Measurements from ENCODE around the gene CPSF4. TPM values are rescaled to one million over a fixed set of nuclear protein-coding genes. Genes with fewer than 3 reads are reported as not detected.
"Not testable (repeated sequence)": the region's sequence is repeated elsewhere in the genome, so short reads cannot be mapped to it uniquely, and the experiment has no call there.

CPSF4 gene
- total and polyA plus RNA-seq, 2 donors = 19.0 to 51.1 TPM

GRCh38 chr7:99431756-99432540 lies 6.8 kb upstream of the CPSF4 start:
- H3K27me3 ChIP-seq (ENCODE audit: control insufficient read depth in 2 of 2, insufficient read depth in 1 of 2, low read length in 1 of 2); H3K4me1 ChIP-seq (ENCODE audit: control insufficient read depth in 2 of 2, insufficient read depth in 2 of 2, low read length in 2 of 2); DNase-seq (ENCODE audit: low read depth in 6 of 9, low spot score in 9 of 9); H3K27ac ChIP-seq (ENCODE audit: low read depth in 1 of 2, low read length in 1 of 2); H3K4me3 ChIP-seq (ENCODE audit: low read length in 2 of 2); H3K9me3 ChIP-seq (ENCODE audit: control insufficient read depth in 2 of 2, insufficient read depth in 1 of 2, low read length in 1 of 2): not testable (repeated sequence)
- WGBS = 96% methylated on average over 13 of the region's 13 CpGs
- H3K36me3 ChIP-seq (ENCODE audit: control insufficient read depth in 2 of 2, insufficient read depth in 2 of 2, low read length in 1 of 2) = peaks cover 28 to 42% of the 10 kb centered on the region in 2 donors

GRCh38 chr7:99433158-99433557 lies 5.6 kb upstream of the CPSF4 start:
- no peak overlapping the region for H3K4me3 ChIP-seq (ENCODE audit: low read length in 2 of 2)
- no peak overlapping the region for H3K27ac ChIP-seq (ENCODE audit: low read depth in 1 of 2, low read length in 1 of 2)
- no peak for DNase-seq (ENCODE audit: low read depth in 6 of 9, low spot score in 9 of 9)
- peaks cover 6 to 7% of the 10 kb centered on the region in 2 donors for H3K4me1 ChIP-seq (ENCODE audit: control insufficient read depth in 2 of 2, insufficient read depth in 2 of 2, low read length in 2 of 2)
- no peaks in the 10 kb centered on the region for H3K9me3 ChIP-seq (ENCODE audit: control insufficient read depth in 2 of 2, insufficient read depth in 1 of 2, low read length in 1 of 2)
- WGBS = 96% methylated on average over 9 of the region's 9 CpGs
- no peaks in the 10 kb centered on the region for H3K27me3 ChIP-seq (ENCODE audit: control insufficient read depth in 2 of 2, insufficient read depth in 1 of 2, low read length in 1 of 2)
- H3K36me3 ChIP-seq (ENCODE audit: control insufficient read depth in 2 of 2, insufficient read depth in 2 of 2, low read length in 1 of 2) = peaks cover 28 to 42% of the 10 kb centered on the region in 2 donors

GRCh38 chr7:99437946-99438572 lies 684 bp upstream of the CPSF4 start:
- H3K27me3 ChIP-seq (ENCODE audit: control insufficient read depth in 2 of 2, insufficient read depth in 1 of 2, low read length in 1 of 2) = no peaks in the 10 kb centered on the region
- peaks cover 14 to 18% of the 10 kb centered on the region in 2 donors for H3K4me1 ChIP-seq (ENCODE audit: control insufficient read depth in 2 of 2, insufficient read depth in 2 of 2, low read length in 2 of 2)
- H3K27ac ChIP-seq (ENCODE audit: low read depth in 1 of 2, low read length in 1 of 2) = peak overlapping the region in 1 of 2 donors; percentile 61
- H3K36me3 ChIP-seq (ENCODE audit: control insufficient read depth in 2 of 2, insufficient read depth in 2 of 2, low read length in 1 of 2) = peaks cover 8 to 11% of the 10 kb centered on the region in 2 donors
- WGBS = 25% methylated on average over 20 of the region's 20 CpGs
- H3K4me3 ChIP-seq (ENCODE audit: low read length in 2 of 2) = peak overlapping the region; percentile 64 to 85
- no peaks in the 10 kb centered on the region for H3K9me3 ChIP-seq (ENCODE audit: control insufficient read depth in 2 of 2, insufficient read depth in 1 of 2, low read length in 1 of 2)
- no peak for DNase-seq (ENCODE audit: low read depth in 6 of 9, low spot score in 9 of 9)

- 89% methylated on average over 9 of the region's 9 CpGs for whole genome bisulfite sequencing
- Histone ChIP-seq H3K27ac (ENCODE audit: low read depth in 1 of 2, low read length in 1 of 2) (no peak overlapping the region), H3K36me3 (ENCODE audit: control insufficient read depth in 2 of 2, insufficient read depth in 2 of 2, low read length in 1 of 2) (peaks cover 9 to 11% of the 10 kb centered on the region in 2 donors), H3K27me3 (ENCODE audit: control insufficient read depth in 2 of 2, insufficient read depth in 1 of 2, low read length in 1 of 2) (no peaks in the 10 kb centered on the region), H3K9me3 (ENCODE audit: control insufficient read depth in 2 of 2, insufficient read depth in 1 of 2, low read length in 1 of 2) (no peaks in the 10 kb centered on the region), H3K4me3 (ENCODE audit: low read length in 2 of 2) (no peak overlapping the region), H3K4me1 (ENCODE audit: control insufficient read depth in 2 of 2, insufficient read depth in 2 of 2, low read length in 2 of 2) (peaks cover 14 to 18% of the 10 kb centered on the region in 2 donors)
- no peak for DNase-seq (ENCODE audit: low read depth in 6 of 9, low spot score in 9 of 9)
These were observed 1.5 kb downstream of the CPSF4 start for GRCh38 chr7:99440195-99440594.

GRCh38 chr7:99446096-99446495 lies 7.4 kb downstream of the CPSF4 start:
- Histone ChIP-seq H3K27ac (ENCODE audit: low read depth in 1 of 2, low read length in 1 of 2) (peak overlapping the region in 1 of 2 donors; percentile 42), H3K9me3 (ENCODE audit: control insufficient read depth in 2 of 2, insufficient read depth in 1 of 2, low read length in 1 of 2) (no peaks in the 10 kb centered on the region), H3K36me3 (ENCODE audit: control insufficient read depth in 2 of 2, insufficient read depth in 2 of 2, low read length in 1 of 2) (peaks cover 49 to 53% of the 10 kb centered on the region in 2 donors), H3K4me1 (ENCODE audit: control insufficient read depth in 2 of 2, insufficient read depth in 2 of 2, low read length in 2 of 2) (no peaks in the 10 kb centered on the region), H3K27me3 (ENCODE audit: control insufficient read depth in 2 of 2, insufficient read depth in 1 of 2, low read length in 1 of 2) (no peaks in the 10 kb centered on the region), H3K4me3 (ENCODE audit: low read length in 2 of 2) (no peak overlapping the region)
- WGBS = 96% methylated on average over 4 of the region's 4 CpGs
- DNase-seq (ENCODE audit: low read depth in 6 of 9, low spot score in 9 of 9) = no peak

GRCh38 chr7:99447943-99448342 lies 9.2 kb downstream of the CPSF4 start:
- Histone ChIP-seq H3K27me3 (ENCODE audit: control insufficient read depth in 2 of 2, insufficient read depth in 1 of 2, low read length in 1 of 2) (no peaks in the 10 kb centered on the region), H3K4me1 (ENCODE audit: control insufficient read depth in 2 of 2, insufficient read depth in 2 of 2, low read length in 2 of 2) (no peaks in the 10 kb centered on the region), H3K36me3 (ENCODE audit: control insufficient read depth in 2 of 2, insufficient read depth in 2 of 2, low read length in 1 of 2) (peaks cover 64 to 68% of the 10 kb centered on the region in 2 donors), H3K4me3 (ENCODE audit: low read length in 2 of 2) (no peak overlapping the region), H3K9me3 (ENCODE audit: control insufficient read depth in 2 of 2, insufficient read depth in 1 of 2, low read length in 1 of 2) (no peaks in the 10 kb centered on the region), H3K27ac (ENCODE audit: low read depth in 1 of 2, low read length in 1 of 2) (no peak overlapping the region)
- no peak for DNase-seq (ENCODE audit: low read depth in 6 of 9, low spot score in 9 of 9)
- WGBS = 97% methylated on average over 10 of the region's 10 CpGs

- H3K36me3 ChIP-seq (ENCODE audit: control insufficient read depth in 2 of 2, insufficient read depth in 2 of 2, low read length in 1 of 2) = peaks cover 68 to 74% of the 10 kb centered on the region in 2 donors
- no peak overlapping the region for H3K27ac ChIP-seq (ENCODE audit: low read depth in 1 of 2, low read length in 1 of 2)
- 90% methylated on average over 10 of the region's 10 CpGs for WGBS
- no peaks in the 10 kb centered on the region for H3K9me3 ChIP-seq (ENCODE audit: control insufficient read depth in 2 of 2, insufficient read depth in 1 of 2, low read length in 1 of 2)
- no peaks in the 10 kb centered on the region for H3K27me3 ChIP-seq (ENCODE audit: control insufficient read depth in 2 of 2, insufficient read depth in 1 of 2, low read length in 1 of 2)
- no peak for DNase-seq (ENCODE audit: low read depth in 6 of 9, low spot score in 9 of 9)
- H3K4me3 ChIP-seq (ENCODE audit: low read length in 2 of 2) = no peak overlapping the region
- no peaks in the 10 kb centered on the region for H3K4me1 ChIP-seq (ENCODE audit: control insufficient read depth in 2 of 2, insufficient read depth in 2 of 2, low read length in 2 of 2)
These were observed 10.1 kb downstream of the CPSF4 start for GRCh38 chr7:99448855-99449254.

GRCh38 chr7:99449326-99449725 lies 10.6 kb downstream of the CPSF4 start:
- no peaks in the 10 kb centered on the region for H3K9me3 ChIP-seq (ENCODE audit: control insufficient read depth in 2 of 2, insufficient read depth in 1 of 2, low read length in 1 of 2)
- DNase-seq (ENCODE audit: low read depth in 6 of 9, low spot score in 9 of 9) = no peak
- 98% methylated on average over 5 of the region's 5 CpGs for WGBS
- no peaks in the 10 kb centered on the region for H3K27me3 ChIP-seq (ENCODE audit: control insufficient read depth in 2 of 2, insufficient read depth in 1 of 2, low read length in 1 of 2)
- no peaks in the 10 kb centered on the region for H3K4me1 ChIP-seq (ENCODE audit: control insufficient read depth in 2 of 2, insufficient read depth in 2 of 2, low read length in 2 of 2)
- peaks cover 73 to 78% of the 10 kb centered on the region in 2 donors for H3K36me3 ChIP-seq (ENCODE audit: control insufficient read depth in 2 of 2, insufficient read depth in 2 of 2, low read length in 1 of 2)
- no peak overlapping the region for H3K4me3 ChIP-seq (ENCODE audit: low read length in 2 of 2)
- H3K27ac ChIP-seq (ENCODE audit: low read depth in 1 of 2, low read length in 1 of 2) = no peak overlapping the region

- H3K4me3 ChIP-seq (ENCODE audit: low read length in 2 of 2) = no peak overlapping the region
- H3K27me3 ChIP-seq (ENCODE audit: control insufficient read depth in 2 of 2, insufficient read depth in 1 of 2, low read length in 1 of 2) = no peaks in the 10 kb centered on the region
- 98% methylated on average over 8 of the region's 8 CpGs for WGBS
- no peaks in the 10 kb centered on the region for H3K9me3 ChIP-seq (ENCODE audit: control insufficient read depth in 2 of 2, insufficient read depth in 1 of 2, low read length in 1 of 2)
- no peak overlapping the region for H3K27ac ChIP-seq (ENCODE audit: low read depth in 1 of 2, low read length in 1 of 2)
- no peaks in the 10 kb centered on the region for H3K4me1 ChIP-seq (ENCODE audit: control insufficient read depth in 2 of 2, insufficient read depth in 2 of 2, low read length in 2 of 2)
- no peak for DNase-seq (ENCODE audit: low read depth in 6 of 9, low spot score in 9 of 9)
- peaks cover 85 to 89% of the 10 kb centered on the region in 2 donors for H3K36me3 ChIP-seq (ENCODE audit: control insufficient read depth in 2 of 2, insufficient read depth in 2 of 2, low read length in 1 of 2)
These were observed 13.2 kb downstream of the CPSF4 start for GRCh38 chr7:99451936-99452335.
